ENCODE data around the gene OGFR.

OGFR gene

DNA sequence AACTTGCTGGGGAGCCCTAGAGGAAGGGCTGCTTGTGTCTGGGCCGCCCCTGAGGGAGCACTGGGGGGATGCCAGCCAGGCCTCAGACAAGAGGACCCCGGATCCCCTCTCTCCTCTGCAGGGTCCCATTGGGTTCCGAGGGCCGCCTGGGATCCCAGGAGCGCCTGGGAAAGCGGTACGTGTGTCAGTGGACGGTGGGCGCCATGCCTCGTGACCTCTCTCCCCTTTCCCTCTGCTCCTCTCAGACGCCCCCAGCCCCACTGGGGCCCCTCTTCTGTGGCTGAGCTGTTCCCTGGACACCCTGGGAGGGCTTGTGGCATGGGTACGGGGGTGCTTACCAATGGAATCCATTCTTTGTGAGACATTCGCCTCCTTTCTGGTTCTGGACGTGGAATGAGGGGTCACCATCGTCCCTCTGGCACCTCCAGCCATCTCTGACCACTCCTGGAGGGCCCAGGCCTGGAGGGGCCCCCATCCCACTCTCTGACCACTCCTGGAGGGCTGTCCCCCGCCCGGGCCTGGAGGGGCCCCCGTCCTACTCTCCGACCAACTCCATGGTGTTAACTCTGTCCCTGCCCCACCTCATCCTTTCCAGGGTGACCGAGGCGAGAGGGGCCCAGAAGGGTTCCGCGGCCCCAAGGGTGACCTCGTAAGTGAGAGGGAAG is 22.1 kb downstream of the OGFR start:
- DNase-seq (ENCODE audit: low spot score): no peak

DNA sequence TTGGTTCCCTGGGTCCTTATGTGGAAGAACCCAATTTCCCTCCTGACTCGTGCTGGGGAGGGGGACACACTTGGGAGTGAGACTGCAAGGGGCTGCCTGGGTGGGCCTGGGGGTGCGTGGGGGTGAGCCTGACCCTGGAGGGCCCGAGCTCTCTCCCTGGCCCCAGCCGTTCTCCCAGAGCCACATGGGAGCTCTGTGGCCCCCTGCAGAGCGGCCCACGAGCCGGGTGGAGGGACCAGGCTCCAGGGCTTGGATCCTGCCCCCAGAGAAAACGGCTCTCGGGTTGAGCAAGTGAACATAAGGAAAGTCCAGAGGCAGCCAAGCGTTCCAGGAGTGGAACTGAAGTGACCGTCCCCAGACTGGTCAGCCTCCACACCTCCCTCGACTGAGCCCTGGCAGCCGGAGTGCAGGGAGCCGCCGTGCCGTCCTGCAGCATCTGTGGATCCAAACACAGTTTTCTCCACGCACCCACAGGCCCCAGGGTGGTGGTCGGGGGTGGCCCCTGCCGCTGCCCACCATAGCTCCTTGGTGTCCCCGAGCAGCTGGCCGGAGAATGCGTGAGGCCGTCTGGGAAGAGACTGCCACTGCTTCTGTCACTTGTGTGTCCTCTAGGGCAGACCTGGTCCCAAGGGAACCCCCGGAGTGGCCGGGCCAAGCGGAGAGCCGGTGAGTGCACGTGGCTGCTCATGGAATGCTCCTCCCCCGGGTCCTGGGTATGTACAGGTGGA is 22.8 kb downstream of the OGFR start:
- no peak for DNase-seq (ENCODE audit: low spot score)

DNA sequence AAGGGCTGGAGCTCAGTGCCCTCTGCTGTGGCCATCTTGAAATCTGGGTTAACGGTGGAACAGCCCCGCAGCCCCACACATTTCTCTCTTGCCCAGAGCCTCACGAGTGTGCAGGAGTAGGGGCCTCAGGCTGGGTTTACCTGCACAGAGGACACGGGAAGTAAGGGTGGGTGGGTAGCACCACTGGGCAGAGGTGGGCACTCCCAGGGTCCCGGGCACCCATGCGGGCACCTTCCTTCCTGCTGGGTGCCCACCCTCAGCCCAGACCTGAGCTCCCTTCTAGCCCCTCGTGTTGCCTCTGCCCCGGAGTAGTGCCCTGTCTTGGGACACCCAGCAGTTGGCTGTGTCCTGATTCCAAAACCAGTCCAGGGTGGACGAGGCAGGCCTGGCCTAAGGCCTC is 23.4 kb downstream of the OGFR start:
- no peak for DNase-seq (ENCODE audit: low spot score)

DNA sequence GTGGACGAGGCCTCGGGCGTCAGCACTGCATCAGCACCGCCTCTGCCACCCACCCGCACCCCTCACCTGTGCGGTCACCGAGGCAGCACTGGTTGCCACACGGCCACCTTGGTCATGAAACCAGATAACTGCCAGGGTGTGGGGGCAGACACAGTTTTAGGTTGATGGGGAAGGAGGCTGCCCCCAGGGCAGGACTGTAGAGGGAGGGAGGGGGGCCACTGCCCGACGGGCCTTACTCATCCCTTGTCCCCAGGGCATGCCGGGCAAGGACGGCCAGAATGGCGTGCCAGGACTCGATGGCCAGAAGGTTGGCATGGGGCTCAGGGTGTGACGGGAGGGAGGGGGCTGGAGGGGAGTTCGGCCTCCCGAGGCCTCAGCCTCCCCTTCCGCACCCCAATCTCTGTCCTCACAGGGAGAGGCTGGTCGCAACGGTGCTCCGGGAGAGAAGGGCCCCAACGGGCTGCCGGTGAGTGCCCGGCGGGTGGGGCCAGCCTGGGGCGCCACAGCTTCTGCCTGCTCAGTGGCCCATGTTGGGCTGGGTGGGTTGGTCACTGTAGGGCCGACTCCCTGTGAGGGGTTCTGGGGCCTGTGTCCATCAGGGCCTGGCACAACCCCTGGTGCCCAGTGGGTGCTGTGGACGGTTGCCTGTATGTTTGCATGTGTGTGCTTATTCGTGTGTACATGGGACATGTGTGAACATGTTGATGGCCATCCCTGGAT is 24.0 kb downstream of the OGFR start:
- no peak for DNase-seq (ENCODE audit: low spot score)

DNA sequence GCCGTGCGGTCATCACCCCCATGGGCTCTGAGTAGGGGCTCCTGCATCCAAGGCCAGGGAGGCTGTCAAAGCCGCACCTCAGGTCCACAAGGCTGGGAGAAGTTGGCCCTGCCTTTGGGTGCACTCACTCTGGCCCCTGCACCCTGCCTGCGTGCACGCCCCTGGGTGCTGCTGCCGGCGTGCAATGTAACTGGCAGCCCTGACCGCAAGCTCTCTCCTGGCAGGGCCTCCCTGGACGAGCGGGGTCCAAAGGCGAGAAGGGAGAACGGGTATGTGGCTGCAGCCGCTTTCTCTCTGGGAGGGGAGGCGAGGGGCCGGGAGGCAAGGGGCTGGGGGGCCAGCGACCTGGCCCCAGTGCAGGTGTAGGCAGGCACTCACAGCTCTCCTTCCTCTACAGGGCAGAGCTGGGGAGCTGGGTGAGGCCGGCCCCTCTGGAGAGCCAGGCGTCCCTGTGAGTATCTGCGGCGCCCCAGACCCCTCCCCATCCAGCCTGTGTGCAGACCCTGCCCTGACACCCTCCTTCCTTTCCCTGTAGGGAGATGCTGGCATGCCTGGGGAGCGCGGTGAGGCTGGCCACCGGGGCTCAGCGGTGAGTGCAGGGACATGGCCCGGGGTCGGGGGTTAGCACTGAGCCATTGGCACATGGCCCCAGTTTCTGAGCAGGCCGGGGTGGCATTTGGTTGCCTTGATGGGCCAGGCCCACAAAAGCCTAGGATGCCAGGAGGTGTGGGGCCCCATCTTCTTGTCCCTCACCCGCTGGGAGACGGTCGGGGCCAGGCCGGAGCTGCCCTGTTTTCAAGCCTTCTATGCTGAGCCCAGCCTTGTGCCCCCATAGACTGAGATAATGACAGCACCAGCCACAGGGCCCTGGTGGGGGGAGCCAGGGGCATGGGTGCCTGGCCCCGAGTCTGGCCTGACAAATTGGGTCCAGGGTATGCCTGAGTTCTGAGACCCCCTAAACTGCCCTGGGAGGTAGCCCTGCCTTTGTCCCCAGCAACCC is 24.9 kb downstream of the OGFR start:
- no peak for DNase-seq (ENCODE audit: low spot score)

DNA sequence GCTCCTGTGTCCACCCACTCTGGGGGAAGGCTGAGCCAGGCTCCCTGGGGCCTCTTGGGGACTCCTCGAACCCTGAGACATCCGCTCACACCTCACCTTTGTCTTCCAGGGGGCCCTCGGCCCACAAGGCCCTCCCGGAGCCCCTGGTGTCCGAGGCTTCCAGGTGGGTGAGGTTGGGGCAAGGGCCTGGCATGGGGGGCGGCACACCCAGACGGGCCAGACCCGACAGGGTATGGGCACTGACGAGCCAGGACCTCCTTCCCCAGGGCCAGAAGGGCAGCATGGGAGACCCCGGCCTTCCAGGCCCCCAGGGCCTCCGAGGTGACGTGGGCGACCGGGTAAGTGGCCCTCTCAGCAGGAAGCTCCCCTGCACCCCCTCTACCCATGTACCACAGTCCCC is 25.6 kb downstream of the OGFR start:
- DNase-seq (ENCODE audit: low spot score): no peak

DNA sequence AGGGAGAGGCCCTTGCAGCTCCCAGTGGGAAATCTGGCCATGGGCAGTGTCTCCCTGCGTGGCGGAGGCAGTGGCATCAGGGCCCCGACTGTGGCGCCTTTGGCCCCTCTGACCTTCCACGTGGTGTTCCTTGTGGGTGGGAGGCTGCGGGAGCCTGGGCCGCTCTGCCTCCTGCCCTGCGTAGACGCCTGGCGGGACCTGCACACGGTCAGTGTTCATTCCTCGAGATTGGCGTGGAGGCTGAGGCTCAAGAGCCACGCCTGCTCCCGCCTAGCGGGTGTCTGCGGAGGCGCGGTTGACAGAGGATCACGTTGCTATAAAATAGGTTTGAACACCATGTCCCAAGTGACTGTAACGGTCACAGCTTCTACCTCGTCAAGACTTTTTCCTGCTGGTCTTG is 26.2 kb downstream of the OGFR start:
- DNase-seq (ENCODE audit: low spot score): no peak

DNA sequence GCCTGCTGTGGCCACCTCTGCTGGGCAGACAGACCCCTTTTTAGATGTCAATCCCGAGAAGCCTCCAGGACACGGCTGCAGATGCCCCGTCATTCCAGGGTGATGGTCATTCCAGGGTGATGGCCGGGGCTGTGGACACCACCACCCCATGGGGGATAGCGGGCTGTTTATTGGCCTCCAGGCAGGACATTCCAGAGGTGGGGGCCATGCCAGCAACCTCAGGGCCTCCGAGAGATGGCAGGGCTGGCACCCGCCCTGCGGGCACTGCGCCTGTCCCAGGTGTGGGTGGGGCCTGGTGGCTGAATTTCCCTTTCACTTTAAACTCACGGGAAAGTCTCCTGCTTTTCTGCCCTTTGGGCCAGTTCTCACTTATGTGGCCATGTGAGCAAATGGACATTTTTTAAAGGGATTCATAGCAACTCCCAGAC is 26.7 kb downstream of the OGFR start:
- no peak for DNase-seq (ENCODE audit: low spot score)

DNA sequence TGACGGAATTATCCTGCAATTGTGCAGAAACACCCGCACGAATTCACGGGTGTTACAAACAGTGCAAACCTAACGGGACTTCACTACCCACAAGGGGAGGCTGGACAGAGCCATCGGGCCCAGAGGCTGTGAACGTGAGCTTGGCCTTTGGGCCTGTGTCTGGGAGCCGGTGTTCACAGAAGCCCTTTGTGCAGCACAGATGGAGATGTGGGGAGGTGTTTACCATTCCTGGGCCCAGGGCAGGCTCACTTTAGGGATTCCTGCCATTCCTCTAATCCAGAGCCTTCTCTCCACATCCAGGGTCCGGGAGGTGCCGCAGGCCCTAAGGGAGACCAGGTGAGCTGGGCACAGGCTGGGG is 27.2 kb downstream of the OGFR start:
- no peak for DNase-seq (ENCODE audit: low spot score)

DNA sequence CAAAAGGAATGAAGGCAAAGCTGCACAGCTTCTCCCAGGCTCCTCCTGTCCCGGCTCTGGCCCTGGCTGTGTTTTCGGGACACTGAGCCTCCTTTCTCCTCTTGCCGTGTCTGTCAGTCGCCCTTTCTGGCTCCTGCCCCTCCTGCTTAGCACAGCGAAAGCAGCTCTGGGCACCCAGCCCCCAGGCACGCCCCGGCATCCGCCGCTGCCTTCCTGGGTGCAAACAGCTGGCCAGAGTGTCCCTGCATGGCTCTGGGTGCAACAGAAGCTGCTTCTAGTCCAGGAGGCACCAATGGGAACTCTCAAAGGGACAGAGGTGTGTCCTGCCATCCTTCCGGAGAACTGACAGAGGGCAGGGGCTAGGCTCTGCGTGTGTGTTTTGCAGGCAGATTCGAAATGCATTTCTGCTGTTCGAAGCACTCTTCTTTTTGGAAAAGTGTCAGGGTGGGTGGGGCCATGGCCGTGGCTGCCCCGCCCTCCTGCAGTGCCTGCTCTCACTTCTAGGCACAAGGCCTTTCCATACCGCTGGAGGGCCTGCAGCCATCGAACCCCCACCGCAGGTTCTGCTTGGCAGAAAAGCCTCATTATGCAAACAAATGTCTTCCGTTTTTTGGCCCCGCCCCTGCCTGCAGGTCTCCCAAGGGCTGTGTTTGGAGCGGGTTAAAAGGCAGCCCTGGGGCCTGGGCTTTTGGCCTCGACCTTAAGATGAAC is 27.7 kb downstream of the OGFR start:
- DNase-seq (ENCODE audit: low spot score): no peak

DNA sequence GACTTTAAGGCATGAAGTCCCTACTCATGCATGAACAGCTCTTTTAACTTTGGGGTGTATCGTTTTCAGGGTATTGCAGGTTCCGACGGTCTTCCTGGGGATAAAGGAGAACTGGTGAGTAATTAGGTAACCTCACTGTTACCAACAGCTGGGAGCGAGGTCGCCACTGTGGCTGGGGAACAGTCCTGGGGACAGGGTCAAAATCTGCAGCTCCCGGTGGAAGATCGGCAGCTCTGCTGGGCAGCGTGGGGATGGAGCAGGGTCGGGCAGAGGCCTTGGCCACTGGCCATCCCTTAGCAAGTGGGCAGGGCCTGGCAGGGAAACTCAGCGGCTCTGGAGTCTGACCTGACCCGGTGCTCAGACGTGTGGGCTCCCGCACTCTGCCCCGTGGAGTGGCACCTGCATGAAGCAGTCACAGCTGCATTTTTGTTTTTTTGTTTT is 28.3 kb downstream of the OGFR start:
- no peak for DNase-seq (ENCODE audit: low spot score)

DNA sequence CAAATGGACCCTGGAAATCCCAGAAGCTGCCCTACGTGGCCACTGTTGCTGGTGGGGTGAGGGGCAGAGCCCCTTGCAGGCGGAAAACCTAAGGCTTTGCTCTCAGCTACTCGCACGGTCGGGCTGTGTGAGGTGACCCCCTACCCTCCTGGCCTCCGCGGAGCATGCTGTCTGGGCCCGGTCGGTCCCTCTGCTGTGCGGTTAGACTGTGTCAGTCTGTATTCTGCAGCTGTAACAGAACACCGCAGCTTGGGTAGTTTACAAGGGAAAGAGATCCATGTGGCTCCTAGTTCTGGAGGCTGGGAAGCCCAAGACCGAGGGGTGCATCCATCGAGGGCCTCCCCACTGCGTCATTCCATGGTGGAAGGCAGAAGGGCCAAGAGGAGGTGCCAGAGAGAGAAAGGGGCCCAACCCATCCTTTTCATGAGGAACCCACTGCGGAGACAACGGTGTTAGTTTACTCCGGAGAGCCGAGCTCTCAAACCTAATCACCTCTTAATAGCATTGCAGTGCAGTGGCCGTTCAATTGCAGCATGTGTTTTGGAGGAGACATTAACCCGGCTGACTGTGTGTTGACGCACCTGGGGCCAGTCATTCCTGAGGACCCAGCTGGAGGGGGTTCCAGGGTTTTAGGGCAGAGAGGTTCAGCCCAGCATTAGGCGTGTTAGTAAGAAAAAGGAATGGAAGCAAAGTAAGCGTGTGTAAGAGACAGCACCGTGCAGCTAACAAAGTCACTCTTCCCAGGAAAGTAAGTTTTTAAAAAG is 30.5 kb downstream of the OGFR start:
- DNase-seq (ENCODE audit: low spot score): no peak

DNA sequence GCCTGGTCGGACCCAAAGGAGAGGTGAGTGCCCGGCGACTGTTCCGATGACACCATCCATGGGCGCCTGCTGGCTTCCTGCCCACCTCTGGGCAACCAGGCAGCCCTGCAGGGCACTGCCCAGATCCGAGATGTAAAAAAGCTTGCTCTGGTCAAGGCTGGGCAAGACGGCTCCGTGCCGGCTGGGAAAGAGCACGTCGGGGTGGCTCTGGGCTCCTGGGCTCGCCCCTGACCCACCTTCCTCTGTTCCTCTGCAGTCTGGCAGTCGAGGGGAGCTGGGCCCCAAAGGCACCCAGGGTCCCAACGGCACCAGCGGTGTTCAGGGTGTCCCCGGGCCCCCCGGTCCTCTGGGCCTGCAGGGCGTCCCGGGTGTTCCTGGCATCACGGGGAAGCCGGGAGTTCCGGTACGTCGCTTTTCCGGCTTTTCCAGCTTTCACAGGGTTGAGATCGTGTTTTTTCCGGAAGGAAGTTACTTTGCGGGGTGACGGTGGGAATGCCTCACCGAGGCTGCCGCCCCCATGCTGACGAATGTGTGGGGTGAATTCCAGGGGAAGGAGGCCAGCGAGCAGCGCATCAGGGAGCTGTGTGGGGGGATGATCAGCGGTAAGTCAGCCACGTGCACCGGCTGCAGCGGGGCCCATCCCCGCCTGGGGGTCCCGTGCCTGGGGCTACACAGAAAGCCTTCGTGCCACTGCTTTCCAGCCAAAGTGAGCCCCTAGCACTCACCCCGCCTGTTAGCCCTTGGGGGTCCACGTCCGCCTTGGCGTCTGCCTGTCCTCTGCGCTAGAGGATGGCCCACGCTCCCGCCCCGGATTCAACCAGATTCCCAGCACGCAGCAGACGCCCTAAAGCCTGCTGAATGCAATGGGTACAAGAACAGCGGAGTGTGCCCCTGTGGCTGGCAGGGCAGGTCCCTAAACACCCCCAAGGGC is 31.6 kb downstream of the OGFR start:
- DNase-seq (ENCODE audit: low spot score): no peak

DNA sequence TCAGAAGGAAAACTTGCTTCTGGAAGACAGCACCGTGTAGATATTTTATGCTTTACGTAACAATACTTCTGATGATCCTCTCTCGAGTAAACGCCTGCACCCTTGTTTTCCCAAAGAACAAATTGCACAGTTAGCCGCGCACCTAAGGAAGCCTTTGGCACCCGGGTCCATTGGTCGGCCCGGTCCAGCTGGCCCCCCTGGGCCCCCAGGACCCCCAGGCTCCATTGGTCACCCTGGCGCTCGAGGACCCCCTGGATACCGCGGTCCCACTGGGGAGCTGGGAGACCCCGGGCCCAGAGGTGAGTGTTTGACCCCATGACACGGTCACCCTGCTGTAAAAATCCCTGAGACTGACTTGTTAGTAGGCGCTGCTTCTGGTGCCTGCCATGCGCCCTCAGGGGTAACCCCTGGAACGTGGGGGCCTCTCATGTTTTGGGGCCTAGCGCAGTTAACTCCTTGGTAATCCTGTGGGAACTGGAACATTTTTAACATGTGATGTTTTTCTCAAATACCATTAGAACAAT is 32.4 kb downstream of the OGFR start:
- no peak for DNase-seq (ENCODE audit: low spot score)

DNA sequence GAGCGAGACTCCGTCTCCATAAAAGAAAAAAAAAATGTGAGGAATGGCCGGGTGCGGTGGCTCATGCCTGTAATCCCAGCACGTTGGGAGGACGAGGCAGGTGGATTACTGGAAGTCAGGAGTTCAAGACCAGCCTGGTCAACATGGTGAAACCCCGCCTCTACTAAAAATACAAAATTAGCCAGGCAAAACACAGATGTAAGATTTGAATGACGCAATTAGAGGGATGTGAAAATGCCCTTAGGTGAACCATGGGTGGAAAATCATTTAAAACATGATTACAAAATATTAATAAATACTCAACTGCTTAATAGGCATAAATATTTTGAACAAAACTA is 33.1 kb downstream of the OGFR start:
- no peak for DNase-seq (ENCODE audit: low spot score)

DNA sequence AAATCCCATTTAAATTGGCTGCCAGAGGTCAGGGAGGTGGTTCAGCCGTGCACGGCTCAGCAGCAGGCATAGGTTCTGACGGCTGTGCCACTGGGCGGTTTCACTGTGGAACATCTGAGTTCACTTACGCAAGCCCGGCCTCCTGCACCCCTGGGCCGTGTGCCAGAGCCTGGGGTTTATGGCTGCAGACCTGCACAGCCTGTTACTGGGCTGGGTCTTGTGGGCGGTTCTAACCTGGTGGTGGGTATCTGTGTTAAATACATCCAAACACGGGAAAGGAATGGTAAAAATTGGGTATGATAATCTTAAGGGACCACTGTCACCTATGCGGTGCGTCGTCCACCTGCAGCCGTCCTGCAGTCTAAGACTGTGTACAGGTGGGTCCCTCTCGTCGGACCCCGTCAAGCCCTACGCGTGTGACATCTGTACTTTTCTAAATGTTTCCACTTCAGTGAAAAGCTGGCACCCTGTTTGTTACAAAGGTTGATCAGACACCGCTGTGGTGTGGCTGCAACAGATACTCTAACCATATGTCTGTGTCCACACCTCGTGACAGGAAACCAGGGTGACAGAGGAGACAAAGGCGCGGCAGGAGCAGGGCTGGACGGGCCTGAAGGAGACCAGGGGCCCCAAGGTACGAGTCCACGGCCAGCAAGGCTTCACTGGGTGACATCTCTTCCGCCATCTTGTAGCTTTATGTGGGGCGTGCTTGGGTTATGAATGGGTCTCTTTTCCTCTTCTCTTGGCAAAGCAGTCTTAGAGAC is 33.7 kb downstream of the OGFR start:
- no peak for DNase-seq (ENCODE audit: low spot score)

DNA sequence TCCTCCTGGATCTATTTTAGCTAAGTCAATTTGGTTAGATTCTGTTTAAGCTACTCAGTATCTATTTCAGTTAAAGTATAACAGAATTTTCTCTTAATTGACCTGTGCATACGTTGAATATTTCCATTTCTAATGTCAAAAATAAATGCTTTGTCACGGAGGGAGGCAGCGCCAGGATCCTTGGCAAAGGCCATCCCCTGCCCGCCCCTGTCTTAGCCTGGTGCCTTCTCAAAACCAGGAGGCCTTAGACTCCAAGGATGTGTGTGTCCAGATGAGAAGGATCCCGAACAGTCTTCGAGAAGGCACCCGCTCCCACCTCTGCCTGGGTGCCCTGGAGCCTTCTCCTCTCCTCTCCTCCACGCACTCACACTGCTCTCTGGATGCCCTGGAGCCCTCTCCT is 34.6 kb downstream of the OGFR start:
- DNase-seq (ENCODE audit: low spot score): no peak

DNA sequence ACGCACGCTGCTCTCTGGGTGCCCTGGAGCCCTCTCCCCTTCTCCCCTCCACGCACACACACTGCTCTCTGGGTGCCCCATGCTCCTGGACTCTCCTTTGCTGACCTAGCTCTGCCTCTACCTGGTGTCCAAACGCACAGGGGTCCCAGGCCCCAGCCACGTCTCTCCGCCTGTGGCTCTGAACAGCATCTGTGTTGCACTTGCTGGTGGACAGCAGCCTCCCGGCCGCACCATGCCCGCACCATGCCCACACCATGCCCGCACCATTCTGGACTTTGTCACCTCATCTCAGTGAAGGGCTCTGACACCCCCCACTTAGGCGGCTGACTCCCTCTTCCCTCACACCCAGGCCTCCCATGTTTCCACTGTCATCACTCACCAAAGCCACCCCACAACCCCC is 35.2 kb downstream of the OGFR start:
- no peak for DNase-seq (ENCODE audit: low spot score)
